Measurements from ENCODE around the gene PDXP. TPM values are rescaled to one million over a fixed set of nuclear protein-coding genes. Genes with fewer than 3 reads are reported as not detected.

PDXP gene
- total RNA-seq, 1 donor from 2014 or later: 6.1 TPM

DNA sequence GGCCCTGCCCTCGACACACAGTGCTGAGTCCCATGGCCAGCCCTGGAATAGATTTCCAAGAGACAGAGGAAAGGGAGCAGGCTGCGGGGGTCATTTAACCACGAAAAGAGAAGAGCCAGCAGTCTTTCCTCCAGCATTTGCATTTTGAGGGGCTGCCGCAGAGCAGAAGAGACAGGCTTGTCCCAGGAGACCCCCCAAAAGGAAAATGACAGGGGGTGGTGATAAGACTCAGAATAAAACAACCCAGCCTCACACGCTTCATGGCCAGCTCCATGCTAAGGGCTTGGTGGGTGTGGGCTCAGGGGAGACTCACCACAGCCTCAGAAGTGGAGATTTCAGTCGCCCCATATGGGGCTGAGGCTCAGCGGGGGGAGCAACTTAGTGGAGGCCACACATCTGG lies 55.2 kb downstream of the PDXP start:
- Histone ChIP-seq H3K9me3 (no peaks in the 10 kb centered on the region), H3K36me3 (no peaks in the 10 kb centered on the region), H3K4me1 (no peaks in the 10 kb centered on the region), H3K4me3 (no peak overlapping the region), H3K27me3 (no peaks in the 10 kb centered on the region), H3K27ac (no peak overlapping the region)
- ATAC-seq (no peak), DNase-seq (no peak)
- intact Hi-C loops (cut with DNase I): no loop called here
- TF ChIP-seq, protein P1, sequence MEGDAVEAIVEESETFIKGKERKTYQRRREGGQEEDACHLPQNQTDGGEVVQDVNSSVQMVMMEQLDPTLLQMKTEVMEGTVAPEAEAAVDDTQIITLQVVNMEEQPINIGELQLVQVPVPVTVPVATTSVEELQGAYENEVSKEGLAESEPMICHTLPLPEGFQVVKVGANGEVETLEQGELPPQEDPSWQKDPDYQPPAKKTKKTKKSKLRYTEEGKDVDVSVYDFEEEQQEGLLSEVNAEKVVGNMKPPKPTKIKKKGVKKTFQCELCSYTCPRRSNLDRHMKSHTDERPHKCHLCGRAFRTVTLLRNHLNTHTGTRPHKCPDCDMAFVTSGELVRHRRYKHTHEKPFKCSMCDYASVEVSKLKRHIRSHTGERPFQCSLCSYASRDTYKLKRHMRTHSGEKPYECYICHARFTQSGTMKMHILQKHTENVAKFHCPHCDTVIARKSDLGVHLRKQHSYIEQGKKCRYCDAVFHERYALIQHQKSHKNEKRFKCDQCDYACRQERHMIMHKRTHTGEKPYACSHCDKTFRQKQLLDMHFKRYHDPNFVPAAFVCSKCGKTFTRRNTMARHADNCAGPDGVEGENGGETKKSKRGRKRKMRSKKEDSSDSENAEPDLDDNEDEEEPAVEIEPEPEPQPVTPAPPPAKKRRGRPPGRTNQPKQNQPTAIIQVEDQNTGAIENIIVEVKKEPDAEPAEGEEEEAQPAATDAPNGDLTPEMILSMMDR (IDR thresholded peaks at IDR 0.05): no peak

DNA sequence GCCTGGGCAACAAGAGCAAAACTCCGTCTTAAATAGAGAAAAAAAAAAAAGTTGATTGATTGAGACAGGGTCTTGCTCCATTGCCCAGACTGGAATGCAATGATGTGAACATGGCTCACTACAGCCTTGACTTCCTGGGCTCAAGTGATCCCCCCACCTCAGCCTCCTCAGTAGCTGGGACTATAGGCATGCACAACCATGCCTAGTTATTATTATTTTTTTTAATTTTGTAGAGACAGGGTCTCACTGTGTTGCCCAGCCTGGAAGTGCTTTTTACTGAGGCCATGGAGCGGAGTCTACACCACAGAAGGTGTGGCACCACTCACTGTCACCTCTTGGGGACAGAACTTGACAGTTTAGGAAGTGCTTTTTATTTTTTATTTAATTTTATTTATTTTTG lies 56.1 kb downstream of the PDXP start:
- intact Hi-C loops (cut with DNase I): no loop called here
- no peaks in the 10 kb centered on the region for H3K27me3 ChIP-seq
- DNase-seq: no peak
- no peaks in the 10 kb centered on the region for H3K9me3 ChIP-seq
- no peaks in the 10 kb centered on the region for H3K4me1 ChIP-seq
- H3K27ac ChIP-seq: no peak overlapping the region
- H3K36me3 ChIP-seq: no peaks in the 10 kb centered on the region
- H3K4me3 ChIP-seq: no peak overlapping the region
- TF ChIP-seq, protein P1 (IDR thresholded peaks at IDR 0.05): no peak
- ATAC-seq: no peak

DNA sequence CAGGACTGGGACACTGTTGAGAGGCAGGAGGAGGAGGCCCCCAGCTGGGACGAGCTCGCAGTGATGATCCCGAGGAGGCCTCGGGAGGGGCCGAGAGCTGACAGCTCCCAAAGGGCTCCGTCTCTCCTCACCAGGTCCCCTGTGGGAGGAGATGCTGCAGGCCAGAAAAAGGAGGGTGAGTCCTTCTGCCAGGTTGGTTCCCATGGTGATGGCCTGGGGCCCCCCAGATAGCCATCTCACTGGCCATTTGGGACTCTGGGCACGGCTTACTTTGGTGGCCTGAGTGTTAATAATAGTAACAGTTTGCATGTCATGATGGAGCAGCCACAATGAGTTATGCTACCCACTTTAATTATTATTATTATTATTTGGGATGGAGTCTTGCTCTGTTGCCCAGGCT lies 57.2 kb downstream of the PDXP start:
- H3K27ac ChIP-seq: no peak overlapping the region
- H3K36me3 ChIP-seq: no peaks in the 10 kb centered on the region
- DNase-seq: no peak

More for the DNA sequence above, 57.2 kb downstream of the PDXP start:
- H3K9me3 ChIP-seq: no peaks in the 10 kb centered on the region
- no peak overlapping the region for H3K4me3 ChIP-seq
- TF ChIP-seq, protein P1 (IDR thresholded peaks at IDR 0.05): no peak
- no peaks in the 10 kb centered on the region for H3K4me1 ChIP-seq
- intact Hi-C loops (cut with DNase I): no loop called here
- no peak for ATAC-seq
- no peaks in the 10 kb centered on the region for H3K27me3 ChIP-seq

Other genes starting within 250 kb of the PDXP start
- gene ELFN2, start 231.2 kb upstream of the PDXP start, total RNA-seq: 0.72 TPM
- 53.5 TPM for gene MFNG, start 172.3 kb upstream of the PDXP start, total RNA-seq
- 17.0 TPM for gene CARD10, start 139.3 kb upstream of the PDXP start, total RNA-seq
- 73.9 TPM for gene CDC42EP1, start 98.2 kb upstream of the PDXP start, total RNA-seq
- gene LGALS2, start 78.6 kb upstream of the PDXP start, total RNA-seq: 2.5 TPM
- gene GGA1, start 49.9 kb upstream of the PDXP start, total RNA-seq: 64.4 TPM
- gene SH3BP1, start 19.1 kb upstream of the PDXP start, total RNA-seq: 28.3 TPM
- gene LGALS1, start 16.9 kb downstream of the PDXP start, total RNA-seq: 340 TPM
- gene NOL12, start 27.6 kb downstream of the PDXP start, total RNA-seq: 21.6 TPM
- 85.0 TPM for gene TRIOBP, start 38.3 kb downstream of the PDXP start, total RNA-seq
- 8.8 TPM for gene GCAT, start 149.2 kb downstream of the PDXP start, total RNA-seq
- gene GALR3, start 164.7 kb downstream of the PDXP start, total RNA-seq: not detected
- gene ANKRD54, start 185.6 kb downstream of the PDXP start, total RNA-seq: 18.2 TPM
- gene EIF3L, start 190.7 kb downstream of the PDXP start, total RNA-seq: 369 TPM
- 37.4 TPM for gene MICALL1, start 247.6 kb downstream of the PDXP start, total RNA-seq

Data from upper lobe of right lung (tissue), 1 donor.